Bone marrow (tissue), 2 donors: ENCODE results near the gene PRSS56.

ENCODE experiments used
- DNase-seq, 2 donors: peaks; one replicate each; lab custom pipeline; 2025; lab: John Stamatoyannopoulos, UW

The PRSS56 gene

DNA sequence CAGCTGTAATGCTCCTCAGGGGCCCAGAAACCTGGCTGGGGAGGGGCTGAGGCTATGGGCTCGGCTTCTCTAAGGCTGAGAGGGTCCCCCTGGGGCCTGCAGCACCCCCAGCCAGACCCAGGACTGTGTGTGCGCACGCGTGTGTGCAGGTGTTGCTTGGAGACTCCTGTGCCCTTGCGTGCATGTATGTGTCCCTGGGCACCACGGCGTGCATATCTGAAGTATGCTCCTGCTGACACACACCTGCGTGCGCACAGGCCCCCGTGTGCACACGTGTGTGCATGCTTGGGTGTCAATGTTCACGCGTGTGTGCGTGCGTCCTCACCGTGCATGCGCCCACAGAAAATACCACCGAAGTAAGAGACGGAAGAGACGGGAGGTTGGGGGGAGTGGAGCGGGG, 17.7 kb upstream of the PRSS56 start:
- DNase-seq = no peak

- DNase-seq = no peak
These were observed 17.0 kb upstream of the PRSS56 start for GRCh38 chr2:232502911-232503808.

- no peak for DNase-seq
These were observed 16.3 kb upstream of the PRSS56 start for GRCh38 chr2:232503809-232504323.

GRCh38 chr2:232504438-232504837, 15.8 kb upstream of the PRSS56 start:
- no peak for DNase-seq

- no peak for DNase-seq
These were observed 14.3 kb upstream of the PRSS56 start for GRCh38 chr2:232505856-232506255.

- no peak for DNase-seq
These were observed 13.5 kb upstream of the PRSS56 start for GRCh38 chr2:232506709-232507108.

DNA sequence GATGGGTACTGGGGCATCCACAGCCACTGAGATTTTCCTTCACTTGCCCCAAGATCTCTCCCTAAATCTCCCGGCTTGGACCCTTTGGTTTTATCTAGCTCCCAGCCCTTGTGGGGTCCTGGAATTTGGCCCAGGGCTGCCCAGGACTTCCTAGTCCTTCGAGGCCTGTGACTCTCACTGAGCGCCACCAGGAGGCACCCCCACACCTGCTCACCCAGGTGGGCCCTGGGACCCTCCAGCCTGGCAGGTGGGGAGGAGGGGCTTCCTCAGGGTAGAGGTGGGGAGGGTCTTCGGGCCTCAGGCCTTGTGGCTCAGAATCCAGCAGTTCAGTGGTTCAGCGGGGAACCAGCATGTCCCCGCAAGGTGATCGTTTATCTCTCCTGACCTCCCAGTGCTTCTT, 11.9 kb upstream of the PRSS56 start:
- DNase-seq = no peak

DNA sequence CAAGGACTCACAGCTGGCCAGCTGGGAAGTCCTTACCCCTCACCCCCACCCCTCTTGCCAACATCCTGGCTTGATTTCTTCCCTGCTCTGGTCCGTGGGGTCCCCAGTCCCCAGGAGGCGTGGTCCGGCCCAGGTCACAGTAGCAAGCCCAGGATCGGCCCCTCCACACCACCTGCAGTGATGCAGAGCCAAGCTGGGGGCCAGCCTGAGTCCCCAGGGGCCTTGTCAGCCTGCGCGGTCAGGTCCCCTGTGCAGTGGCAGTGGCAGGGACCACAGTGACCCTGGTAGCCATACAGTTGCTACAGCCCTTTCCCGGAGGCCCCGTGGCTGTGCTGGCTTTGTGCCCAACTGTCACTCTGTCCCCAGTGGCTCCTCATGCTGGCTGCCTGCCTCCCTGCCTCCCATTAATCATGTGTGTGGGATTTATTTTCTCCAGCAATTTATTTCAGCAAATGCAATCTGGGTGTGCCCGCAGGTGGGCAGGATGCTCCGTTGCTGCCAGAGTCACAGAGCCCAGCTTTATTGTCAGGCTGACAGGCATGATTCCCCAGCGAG, 8.8 kb upstream of the PRSS56 start:
- DNase-seq = no peak

- DNase-seq = no peak
These were observed 7.6 kb upstream of the PRSS56 start for GRCh38 chr2:232512602-232513001.

DNA sequence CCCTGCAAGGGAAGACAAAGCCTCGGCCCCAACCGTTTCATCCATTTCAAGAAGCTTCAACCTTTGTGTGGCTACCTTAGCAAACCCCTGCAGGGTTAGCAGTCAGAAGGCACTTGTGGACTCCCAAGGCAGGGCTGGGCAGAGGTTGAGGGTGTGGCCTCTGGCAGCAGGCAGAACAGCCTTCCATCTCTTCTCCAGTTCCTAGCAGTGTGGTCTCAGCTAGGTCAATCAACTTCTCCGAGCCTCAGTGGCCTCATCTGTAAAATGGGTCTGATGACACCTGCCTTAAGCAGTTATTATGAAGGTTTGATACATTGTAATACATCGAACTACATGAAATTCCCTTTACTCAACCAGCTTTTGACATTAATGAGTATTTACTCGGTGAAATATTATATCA, 6.8 kb upstream of the PRSS56 start:
- no peak for DNase-seq

- no peak for DNase-seq
These were observed 4.5 kb upstream of the PRSS56 start for GRCh38 chr2:232515639-232516038.

DNA sequence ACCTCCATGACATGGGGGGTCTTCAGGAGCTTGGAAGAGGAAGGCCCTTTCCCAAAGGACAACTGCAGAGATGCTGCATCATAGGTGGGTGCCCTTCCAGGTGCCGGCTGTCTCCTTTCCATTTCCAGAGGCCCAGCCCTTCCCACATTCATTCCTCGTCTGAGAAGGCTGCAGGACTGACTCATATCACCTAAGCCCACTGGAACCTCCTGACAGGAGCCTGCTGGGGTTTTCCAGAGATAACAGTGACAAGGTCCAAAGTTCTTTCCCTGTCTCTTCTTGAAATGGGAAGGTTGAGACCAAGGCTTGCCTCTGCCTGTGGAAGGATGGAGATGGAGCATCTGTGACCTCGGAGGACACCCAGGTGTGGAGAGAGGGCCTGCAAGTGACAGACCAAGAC, 3.6 kb upstream of the PRSS56 start:
- no peak for DNase-seq

- no peak for DNase-seq
These were observed 1.3 kb upstream of the PRSS56 start for GRCh38 chr2:232518844-232519243.

- no peak for DNase-seq
These were observed 301 bp downstream of the PRSS56 start for GRCh38 chr2:232520489-232520888.

GRCh38 chr2:232521098-232521497, 910 bp downstream of the PRSS56 start:
- DNase-seq = no peak

- DNase-seq = peak in 1 of 2 donors; percentile 12
These were observed 1.9 kb downstream of the PRSS56 start for GRCh38 chr2:232521959-232522622.

DNA sequence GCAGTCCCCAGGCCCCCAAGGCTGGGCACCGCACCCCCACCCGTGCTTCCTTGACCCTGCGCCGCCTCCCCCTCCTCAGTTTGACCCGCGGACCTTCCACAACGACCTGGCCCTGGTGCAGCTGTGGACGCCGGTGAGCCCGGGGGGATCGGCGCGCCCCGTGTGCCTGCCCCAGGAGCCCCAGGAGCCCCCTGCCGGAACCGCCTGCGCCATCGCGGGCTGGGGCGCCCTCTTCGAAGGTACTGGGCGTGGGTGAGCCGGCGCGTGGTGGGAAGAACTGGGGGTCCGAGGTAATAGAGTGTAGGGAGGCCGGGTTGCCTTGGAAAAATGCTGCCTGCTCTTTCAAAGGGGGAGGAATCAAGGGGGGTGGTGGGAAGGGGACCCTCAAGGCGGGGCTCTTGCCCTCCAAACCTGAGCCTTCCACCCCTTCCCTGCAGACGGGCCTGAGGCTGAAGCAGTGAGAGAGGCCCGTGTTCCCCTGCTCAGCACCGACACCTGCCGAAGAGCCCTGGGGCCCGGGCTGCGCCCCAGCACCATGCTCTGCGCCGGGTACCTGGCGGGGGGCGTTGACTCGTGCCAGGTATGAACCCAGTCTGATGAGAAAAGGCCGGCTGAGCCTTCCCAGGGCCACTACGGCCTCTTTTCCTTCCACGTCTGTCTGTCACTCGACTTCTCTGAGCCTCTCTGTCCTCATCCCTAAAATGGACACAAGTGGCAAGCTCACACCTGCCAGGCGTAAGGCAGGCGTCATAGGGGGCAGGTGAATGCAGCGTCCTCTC, 2.6 kb downstream of the PRSS56 start:
- DNase-seq = no peak

DNA sequence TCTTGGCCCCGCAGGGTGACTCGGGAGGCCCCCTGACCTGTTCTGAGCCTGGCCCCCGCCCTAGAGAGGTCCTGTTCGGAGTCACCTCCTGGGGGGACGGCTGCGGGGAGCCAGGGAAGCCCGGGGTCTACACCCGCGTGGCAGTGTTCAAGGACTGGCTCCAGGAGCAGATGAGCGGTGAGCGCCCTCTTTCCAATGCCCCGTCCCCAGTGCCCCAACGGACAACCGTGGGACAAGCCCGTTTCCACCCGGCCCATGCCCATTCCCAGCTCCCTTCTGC, 3.2 kb downstream of the PRSS56 start:
- DNase-seq = no peak

GRCh38 chr2:232523682-232524597, 3.8 kb downstream of the PRSS56 start:
- peak in 1 of 2 donors; percentile 13 for DNase-seq

DNA sequence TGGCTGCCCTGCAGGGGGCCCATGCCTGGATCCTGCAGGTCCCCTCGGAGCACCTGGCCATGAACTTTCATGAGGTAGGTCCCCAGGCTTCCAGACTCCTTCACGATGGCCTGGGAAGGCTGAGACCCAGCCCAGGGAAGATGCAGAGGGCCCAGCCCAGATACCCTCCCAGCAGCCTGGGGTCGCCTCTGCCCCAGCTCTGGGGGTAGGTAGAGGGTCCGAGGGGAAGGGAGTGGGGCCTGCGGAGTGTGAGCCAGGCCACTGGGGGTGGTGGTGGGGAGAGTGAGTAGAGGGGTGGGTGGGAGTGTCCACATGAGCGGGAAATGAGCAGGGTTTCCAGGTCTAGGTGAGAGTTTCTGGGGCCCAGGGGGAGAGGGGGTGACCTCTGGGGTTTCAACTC, 4.6 kb downstream of the PRSS56 start:
- DNase-seq = no peak

DNA sequence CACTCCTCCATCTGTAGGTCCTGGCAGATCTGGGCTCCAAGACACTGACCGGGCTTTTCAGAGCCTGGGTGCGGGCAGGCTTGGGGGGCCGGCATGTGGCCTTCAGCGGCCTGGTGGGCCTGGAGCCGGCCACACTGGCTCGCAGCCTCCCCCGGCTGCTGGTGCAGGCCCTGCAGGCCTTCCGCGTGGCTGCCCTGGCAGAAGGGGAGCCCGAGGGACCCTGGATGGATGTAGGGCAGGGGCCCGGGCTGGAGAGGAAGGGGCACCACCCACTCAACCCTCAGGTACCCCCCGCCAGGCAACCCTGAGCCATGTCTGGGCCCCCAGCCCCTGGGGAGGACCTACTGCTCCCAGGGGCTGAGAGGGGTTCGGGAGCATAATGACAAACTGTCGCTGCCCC, 5.0 kb downstream of the PRSS56 start:
- DNase-seq = no peak
